ENCODE data around the gene C10orf143.
A peak's percentile ranks its signal among the peaks of the same experiment; 100 is the strongest.

The C10orf143 gene

GRCh38 chr10:130135676-130136225 lies 25.1 kb upstream of the C10orf143 start:
- H3K9ac ChIP-seq (ENCODE audit: low read length): peak overlapping the region; percentile 84
- 0 out of 2 replicates have a peak overlapping the region, but pooled peaks have one; percentile 45 for H2AFZ ChIP-seq (ENCODE audit: low read depth, low read length)
- H3K27ac ChIP-seq (ENCODE audit: low read length): no peak overlapping the region

GRCh38 chr10:130128922-130129321 lies 18.3 kb upstream of the C10orf143 start:
- Histone ChIP-seq H4K20me1 (ENCODE audit: insufficient read depth, low read length) (no peaks in the 10 kb centered on the region), H3K9me3 (ENCODE audit: insufficient read depth, low read length) (no peaks in the 10 kb centered on the region), H3K79me2 (ENCODE audit: low read length) (no peaks in the 10 kb centered on the region), H3K36me3 (replicated peaks; ENCODE audit: low read depth, low read length) (no peaks in the 10 kb centered on the region), H3K4me2 (ENCODE audit: low read length) (no peak overlapping the region), H3K9ac (ENCODE audit: low read length) (no peak overlapping the region), H2AFZ (ENCODE audit: low read depth, low read length) (no peak overlapping the region), H3K4me3 (ENCODE audit: low read length) (no peak overlapping the region), H3K4me1 (ENCODE audit: low read length) (peaks cover 5% of the 10 kb centered on the region; the same call in 1 of the 2 replicates), H3K27ac (ENCODE audit: low read length) (no peak overlapping the region), H3K27me3 (ENCODE audit: low read depth, low read length) (no peaks in the 10 kb centered on the region)
- TF ChIP-seq CTCF (IDR thresholded peaks at IDR 0.05; ENCODE audit: low read depth, low read length) (no peak), EZH2phosphoT487 (IDR thresholded peaks at IDR 0.05; ENCODE audit: low read depth) (no peak)

More at GRCh38 chr10:130135676-130136225, 25.1 kb upstream of the C10orf143 start:
- Histone ChIP-seq H3K4me2 (ENCODE audit: low read length) (peak overlapping the region; percentile 91), H3K9me3 (ENCODE audit: insufficient read depth, low read length) (no peaks in the 10 kb centered on the region), H3K4me1 (ENCODE audit: low read length) (peaks cover 38% of the 10 kb centered on the region), H3K4me3 (ENCODE audit: low read length) (peak overlapping the region; percentile 92), H3K27me3 (ENCODE audit: low read depth, low read length) (no peaks in the 10 kb centered on the region), H4K20me1 (ENCODE audit: insufficient read depth, low read length) (0 out of 2 replicates have a peak, but pooled peaks cover 4% of the 10 kb centered on the region), H3K79me2 (ENCODE audit: low read length) (peaks cover 47% of the 10 kb centered on the region), H3K36me3 (replicated peaks; ENCODE audit: low read depth, low read length) (peaks cover 11% of the 10 kb centered on the region)
- TF ChIP-seq EZH2phosphoT487 (IDR thresholded peaks at IDR 0.05; ENCODE audit: low read depth) (no peak), CTCF (IDR thresholded peaks at IDR 0.05; ENCODE audit: low read depth, low read length) (no peak)

- no peaks in the 10 kb centered on the region for H3K79me2 ChIP-seq (ENCODE audit: low read length)
- H3K4me3 ChIP-seq (ENCODE audit: low read length): no peak overlapping the region
- H3K9me3 ChIP-seq (ENCODE audit: insufficient read depth, low read length): no peaks in the 10 kb centered on the region
- TF ChIP-seq CTCF (IDR thresholded peaks at IDR 0.05; ENCODE audit: low read depth, low read length) (no peak), EZH2phosphoT487 (IDR thresholded peaks at IDR 0.05; ENCODE audit: low read depth) (no peak)
- H3K4me1 ChIP-seq (ENCODE audit: low read length): peaks cover 5% of the 10 kb centered on the region; the same call in 1 of the 2 replicates
- H3K27me3 ChIP-seq (ENCODE audit: low read depth, low read length): no peaks in the 10 kb centered on the region
- H3K4me2 ChIP-seq (ENCODE audit: low read length): no peak overlapping the region
- no peaks in the 10 kb centered on the region for H4K20me1 ChIP-seq (ENCODE audit: insufficient read depth, low read length)
- no peak overlapping the region for H3K9ac ChIP-seq (ENCODE audit: low read length)
- no peak overlapping the region for H2AFZ ChIP-seq (ENCODE audit: low read depth, low read length)
- H3K27ac ChIP-seq (ENCODE audit: low read length): no peak overlapping the region
- H3K36me3 ChIP-seq (replicated peaks; ENCODE audit: low read depth, low read length): no peaks in the 10 kb centered on the region
Observed at GRCh38 chr10:130128062-130128781, 17.6 kb upstream of the C10orf143 start.

GRCh38 chr10:130127364-130128061 lies 16.9 kb upstream of the C10orf143 start:
- peak overlapping the region; percentile 57 for H3K4me2 ChIP-seq (ENCODE audit: low read length)
- H2AFZ ChIP-seq (ENCODE audit: low read depth, low read length): no peak overlapping the region

More at GRCh38 chr10:130127364-130128061, 16.9 kb upstream of the C10orf143 start:
- Histone ChIP-seq H3K4me3 (ENCODE audit: low read length) (no peak overlapping the region), H3K4me1 (ENCODE audit: low read length) (peaks cover 5% of the 10 kb centered on the region; the same call in 1 of the 2 replicates), H3K9me3 (ENCODE audit: insufficient read depth, low read length) (no peaks in the 10 kb centered on the region), H4K20me1 (ENCODE audit: insufficient read depth, low read length) (no peaks in the 10 kb centered on the region), H3K27ac (ENCODE audit: low read length) (no peak overlapping the region), H3K27me3 (ENCODE audit: low read depth, low read length) (no peaks in the 10 kb centered on the region), H3K36me3 (replicated peaks; ENCODE audit: low read depth, low read length) (no peaks in the 10 kb centered on the region), H3K79me2 (ENCODE audit: low read length) (no peaks in the 10 kb centered on the region), H3K9ac (ENCODE audit: low read length) (no peak overlapping the region)
- TF ChIP-seq CTCF (IDR thresholded peaks at IDR 0.05; ENCODE audit: low read depth, low read length) (peak; percentile 67), EZH2phosphoT487 (IDR thresholded peaks at IDR 0.05; ENCODE audit: low read depth) (no peak)
